NCI-H748 treated with DMSO at 0.1 percent for 48 hours (cell line): Measurements from ENCODE around the gene IL1RN.
"Not testable (repeated sequence)": the region's sequence is repeated elsewhere in the genome, so short reads cannot be mapped to it uniquely, and the experiment has no call there.

Experiments
- DNase-seq: peaks from one replicate; lab custom pipeline; 2025; lab: John Stamatoyannopoulos, UW

Gene IL1RN, protein sequence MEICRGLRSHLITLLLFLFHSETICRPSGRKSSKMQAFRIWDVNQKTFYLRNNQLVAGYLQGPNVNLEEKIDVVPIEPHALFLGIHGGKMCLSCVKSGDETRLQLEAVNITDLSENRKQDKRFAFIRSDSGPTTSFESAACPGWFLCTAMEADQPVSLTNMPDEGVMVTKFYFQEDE

GRCh38 chr2:113126845-113127645 lies at the start of gene IL1RN:
Gene IL1RN (plus strand): TSS chr2:113127598. CDS start chr2:113127625, 27 bp downstream.
- DNase-seq: no peak

DNA sequence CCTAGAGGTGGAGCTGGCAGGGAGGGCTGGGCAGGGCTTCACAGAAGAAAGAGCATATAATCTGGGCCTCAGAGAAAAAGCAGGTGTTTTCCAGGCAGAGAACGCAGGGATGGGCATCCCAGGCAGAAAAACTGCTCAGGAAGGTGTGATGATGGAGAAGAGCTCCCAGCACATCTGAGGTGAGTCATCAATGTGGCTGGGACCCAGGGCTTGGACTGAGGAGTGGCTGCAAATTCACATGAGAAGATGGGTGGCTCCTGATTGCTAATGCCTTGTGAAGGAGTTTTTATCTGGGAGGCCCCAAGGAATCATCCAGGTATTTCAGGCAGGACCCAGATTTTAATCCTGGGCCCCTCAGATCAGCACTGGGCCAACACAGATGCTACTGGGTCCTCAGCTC lies 49.5 kb upstream of the IL1RN start:
- DNase-seq: no peak

GRCh38 chr2:113078350-113078839 lies 49.0 kb upstream of the IL1RN start:
- no peak for DNase-seq

GRCh38 chr2:113079131-113079530 lies 48.3 kb upstream of the IL1RN start:
- no peak for DNase-seq

DNA sequence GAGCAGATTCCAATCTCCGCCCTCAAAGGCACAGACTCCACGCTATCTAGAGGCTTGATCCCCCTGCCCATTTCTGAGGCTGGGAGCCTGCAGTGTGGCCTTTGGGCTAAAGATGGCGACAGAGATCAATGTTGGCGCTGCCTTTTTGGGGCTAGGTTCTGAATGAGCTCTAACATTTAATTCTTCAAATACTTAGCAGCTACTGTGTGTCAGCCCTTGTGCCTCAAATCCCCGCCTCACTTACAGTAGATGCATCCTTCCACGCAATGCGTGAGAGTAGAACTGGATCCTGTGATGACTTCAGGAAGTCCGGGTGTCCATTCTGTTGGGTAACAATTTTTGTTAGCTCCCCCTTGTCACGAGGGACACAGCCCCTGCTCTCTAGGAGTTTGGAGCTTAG lies 47.3 kb upstream of the IL1RN start:
- DNase-seq: peak; percentile 1

DNA sequence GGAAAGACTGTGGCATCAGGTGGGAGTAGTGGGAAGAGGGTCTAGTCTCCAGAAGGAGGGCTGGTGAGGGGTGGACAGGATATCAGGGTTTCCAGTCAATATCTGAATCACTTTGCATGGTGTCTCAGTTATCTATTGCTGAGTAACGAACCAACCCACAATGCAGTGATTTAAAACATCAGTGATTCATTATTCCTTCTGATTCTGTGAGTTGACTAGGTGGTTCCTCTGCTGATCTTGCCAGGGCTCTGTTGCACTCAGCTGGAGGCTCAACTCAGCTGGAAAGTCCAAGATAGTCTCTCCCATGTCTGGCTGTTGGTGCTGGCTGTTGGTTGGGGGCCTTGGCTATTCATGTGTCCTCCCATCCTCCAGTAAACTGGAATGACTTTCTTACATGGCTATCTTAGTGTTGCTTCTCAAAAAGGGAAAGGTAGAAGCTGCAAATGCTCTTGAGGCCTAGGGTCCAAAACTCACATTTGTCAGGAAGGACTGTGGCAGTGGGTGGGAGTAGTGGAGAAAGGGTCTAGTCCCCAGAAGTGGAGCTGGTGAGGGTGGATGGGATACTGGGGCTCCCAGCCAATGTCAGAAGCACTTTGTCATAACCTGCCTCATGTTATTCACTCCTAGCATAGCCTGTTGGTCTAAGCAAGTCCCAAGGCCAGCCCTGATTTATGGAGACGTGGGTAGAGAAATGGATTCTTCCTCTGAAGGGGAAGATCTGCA lies 45.7 kb upstream of the IL1RN start:
- DNase-seq: no peak

DNA sequence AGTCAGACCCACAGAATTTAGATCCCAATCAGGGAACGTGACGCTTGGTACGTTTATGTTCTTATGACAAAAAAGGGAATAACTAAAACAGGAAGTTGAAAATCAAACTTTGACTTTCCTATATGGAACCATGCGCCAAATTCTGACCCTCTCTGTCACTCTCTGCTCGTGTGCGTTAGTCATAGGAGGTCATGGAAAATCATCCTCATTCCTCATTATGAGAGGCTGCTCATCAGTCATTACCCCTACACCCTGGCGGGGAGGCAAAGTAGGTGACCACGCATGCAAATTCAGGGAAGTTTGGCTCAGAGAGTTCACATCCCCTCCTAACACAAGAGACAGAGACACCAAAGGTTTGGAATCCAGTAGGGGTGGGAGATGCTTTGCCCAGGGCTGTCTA lies 44.1 kb upstream of the IL1RN start:
- DNase-seq: no peak

DNA sequence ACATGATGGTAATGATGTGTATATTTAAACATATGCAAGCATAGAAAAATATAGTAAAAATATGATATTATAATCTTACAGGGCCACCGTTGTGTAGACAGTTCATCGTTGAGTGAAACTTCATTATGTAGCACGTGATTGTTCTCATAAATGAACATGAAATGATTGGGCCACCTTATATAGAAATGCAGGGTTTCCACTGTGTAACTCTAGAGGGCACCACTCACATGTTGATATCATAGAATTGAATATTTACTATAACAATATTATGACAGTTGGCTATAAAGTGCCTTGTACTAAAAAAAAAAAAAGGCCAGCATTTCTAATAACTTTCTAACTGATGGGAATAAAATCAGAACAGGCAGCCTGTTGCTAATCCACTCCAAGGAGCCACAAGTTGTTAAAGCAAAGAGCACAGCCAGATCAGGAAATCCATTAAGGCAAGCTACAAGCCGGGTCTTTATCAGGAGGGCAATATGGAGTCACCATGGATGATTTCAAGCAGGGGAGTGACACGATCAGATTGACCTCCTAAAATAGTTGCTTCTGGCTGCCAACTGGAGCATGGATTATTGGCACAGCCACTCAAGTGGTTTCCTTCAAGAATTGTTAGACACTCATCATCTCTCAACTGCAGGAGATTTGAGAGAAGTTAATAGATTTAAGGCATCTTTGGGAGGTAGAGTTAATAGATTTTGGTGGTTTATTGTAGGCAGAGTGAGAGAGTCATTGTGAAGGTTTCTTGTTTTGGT lies 43.0 kb upstream of the IL1RN start:
- no peak for DNase-seq

GRCh38 chr2:113085542-113085941 lies 41.9 kb upstream of the IL1RN start:
- no peak for DNase-seq

GRCh38 chr2:113088213-113088992 lies 39.0 kb upstream of the IL1RN start:
- no peak for DNase-seq

GRCh38 chr2:113089916-113090315 lies 37.5 kb upstream of the IL1RN start:
- no peak for DNase-seq

GRCh38 chr2:113091231-113091896 lies 36.0 kb upstream of the IL1RN start:
- no peak for DNase-seq

DNA sequence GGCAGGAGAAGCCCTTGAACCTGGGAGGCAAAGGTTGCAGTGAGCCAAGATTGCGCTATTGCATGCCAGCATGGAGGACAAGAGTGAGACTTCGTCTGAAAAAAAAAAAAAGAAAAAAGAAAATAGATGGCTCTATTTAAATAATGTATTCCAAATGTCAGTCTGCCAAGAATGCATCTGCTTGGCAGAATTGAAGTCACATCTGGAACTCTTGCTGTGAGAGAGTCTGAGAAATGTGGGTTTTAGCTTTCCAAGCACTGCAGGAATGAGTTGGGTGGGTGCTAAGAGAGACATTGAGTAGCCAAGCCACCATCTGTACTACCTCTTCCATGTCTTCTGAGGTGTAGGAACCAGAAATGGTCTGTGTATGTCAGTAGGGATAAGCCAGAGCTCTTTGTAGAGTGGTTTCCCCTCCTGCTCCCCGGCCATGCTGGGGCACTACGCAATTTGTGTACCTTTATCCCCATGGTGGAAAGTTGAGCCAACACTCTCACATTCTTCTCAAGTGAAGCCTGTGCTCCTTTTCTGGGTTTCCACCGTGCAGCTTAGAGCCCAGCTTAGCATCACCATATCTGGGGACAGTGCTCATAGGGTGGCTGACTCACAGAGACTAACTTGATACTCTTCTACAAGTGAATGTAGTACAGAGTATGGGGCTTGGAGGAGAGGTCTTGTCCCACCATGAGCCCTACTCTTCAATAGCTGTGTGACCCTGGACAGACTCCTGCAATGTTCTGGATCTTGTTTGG lies 34.4 kb upstream of the IL1RN start:
- no peak for DNase-seq

GRCh38 chr2:113093613-113093977 lies 33.8 kb upstream of the IL1RN start:
- no peak for DNase-seq

- DNase-seq: not testable (repeated sequence)
These were observed 31.1 kb upstream of the IL1RN start for GRCh38 chr2:113096306-113096705.

DNA sequence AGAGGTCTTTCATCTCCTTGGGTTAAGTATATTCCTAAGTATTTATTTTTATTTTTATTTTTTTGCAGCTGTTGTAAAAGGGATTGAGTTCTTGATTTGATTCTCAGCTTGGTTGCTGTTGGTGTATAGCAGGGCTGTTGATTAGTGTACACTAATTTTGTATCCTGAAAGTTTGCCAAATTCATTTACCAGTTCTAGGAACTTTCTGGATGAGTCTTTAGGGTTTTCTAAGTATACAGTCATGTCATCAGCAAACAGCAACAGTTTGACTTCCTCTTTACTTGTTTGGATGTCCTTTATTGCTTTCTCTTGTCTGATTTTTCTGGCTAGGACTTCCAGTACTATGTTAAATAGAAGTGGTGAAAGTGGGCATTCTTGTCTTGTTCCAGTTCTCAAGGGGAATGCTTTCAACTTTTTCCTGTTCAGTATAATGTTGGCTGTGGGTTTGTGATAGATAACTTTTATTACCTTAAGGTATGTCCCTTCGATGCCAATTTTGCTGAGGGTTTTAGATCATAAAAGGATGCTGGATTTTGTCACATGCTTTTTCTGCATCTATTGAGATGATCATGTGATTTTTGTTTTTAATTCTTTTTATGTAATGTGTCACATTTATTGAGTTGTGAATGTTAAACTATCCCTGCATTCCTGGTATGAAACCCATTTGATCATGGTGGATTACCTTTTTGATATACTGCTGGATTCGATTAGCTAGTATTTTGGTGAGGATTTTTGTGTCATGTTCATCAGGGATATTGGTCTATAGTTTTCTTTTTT lies 30.4 kb upstream of the IL1RN start:
- not testable (repeated sequence) for DNase-seq

- no peak for DNase-seq
These were observed 29.4 kb upstream of the IL1RN start for GRCh38 chr2:113098041-113098440.

DNA sequence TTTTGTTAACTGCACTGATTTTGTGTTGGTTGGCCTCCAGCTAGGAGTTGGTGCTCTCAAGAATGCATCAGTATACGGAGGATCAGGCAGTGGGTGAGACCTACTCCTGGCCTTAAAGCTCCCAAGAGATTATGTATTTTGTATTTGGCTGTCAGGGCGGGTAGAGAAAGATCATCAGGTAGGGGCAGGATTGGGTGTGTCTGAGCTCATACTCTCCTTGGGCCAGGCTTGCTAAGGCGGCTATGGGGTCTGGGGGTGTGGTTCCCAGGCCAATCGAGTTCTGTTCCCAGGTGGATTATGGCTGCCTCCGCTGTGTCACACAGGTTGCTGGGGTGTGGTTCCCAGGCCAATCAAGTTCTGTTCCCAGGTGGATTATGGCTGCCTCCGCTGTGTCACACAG lies 28.9 kb upstream of the IL1RN start:
- DNase-seq: no peak

DNA sequence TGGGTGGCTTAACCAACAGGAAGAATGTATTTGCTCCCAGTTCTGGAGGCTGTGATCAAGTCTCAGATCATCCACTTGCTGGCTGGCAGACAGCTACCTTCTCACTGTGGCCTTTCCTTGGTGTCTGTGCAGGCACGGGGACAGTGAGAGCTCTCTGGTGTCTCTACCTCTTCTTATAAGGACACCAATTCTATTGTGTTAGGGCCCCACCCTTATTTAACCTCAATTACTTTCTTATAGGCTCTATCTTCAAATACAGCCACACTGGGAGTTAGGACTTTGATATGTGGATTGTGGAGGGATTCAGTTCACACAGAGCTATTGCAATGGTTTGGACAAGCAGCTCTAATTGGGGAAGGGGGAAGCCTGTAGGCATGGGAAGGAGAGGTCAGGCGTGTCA lies 25.3 kb upstream of the IL1RN start:
- no peak for DNase-seq
